Suprapubic skin (tissue), 4 donors: ENCODE measurements around the gene DIPK1A.

Experiments
- CTCF ChIP-seq, 2 donors: fragments of 200-600 bp in 1 of 2; fragments of 450-650 bp in 1 of 2; sonication (generic) in 1 of 2; IDR thresholded peaks; one replicate each; pipeline ENCODE4 v1.5.1; 2016 to 2019; ENCODE audit warnings: antibody characterized with exemption in 2 of 2, mild to moderate bottlenecking in 1 of 2, moderate library complexity in 1 of 2
- EP300 ChIP-seq: sonication (generic); formaldehyde crosslinking; IDR thresholded peaks from one replicate; pipeline ENCODE4 v1.6.1; 2017; ENCODE audit warnings: antibody characterized with exemption
- POLR2A ChIP-seq, 2 donors: fragments of 450-650 bp; IDR thresholded peaks; one replicate each; pipeline ENCODE4 v1.6.1; 2017; ENCODE audit warnings: antibody characterized with exemption in 2 of 2, mild to moderate bottlenecking in 2 of 2, moderate library complexity in 2 of 2
- POLR2AphosphoS5 ChIP-seq, 3 donors: sonication (generic); formaldehyde crosslinking; IDR thresholded peaks; one replicate each; pipeline ENCODE4 v1.6.1; 2017; ENCODE audit warnings: antibody characterized with exemption in 3 of 3

DNA sequence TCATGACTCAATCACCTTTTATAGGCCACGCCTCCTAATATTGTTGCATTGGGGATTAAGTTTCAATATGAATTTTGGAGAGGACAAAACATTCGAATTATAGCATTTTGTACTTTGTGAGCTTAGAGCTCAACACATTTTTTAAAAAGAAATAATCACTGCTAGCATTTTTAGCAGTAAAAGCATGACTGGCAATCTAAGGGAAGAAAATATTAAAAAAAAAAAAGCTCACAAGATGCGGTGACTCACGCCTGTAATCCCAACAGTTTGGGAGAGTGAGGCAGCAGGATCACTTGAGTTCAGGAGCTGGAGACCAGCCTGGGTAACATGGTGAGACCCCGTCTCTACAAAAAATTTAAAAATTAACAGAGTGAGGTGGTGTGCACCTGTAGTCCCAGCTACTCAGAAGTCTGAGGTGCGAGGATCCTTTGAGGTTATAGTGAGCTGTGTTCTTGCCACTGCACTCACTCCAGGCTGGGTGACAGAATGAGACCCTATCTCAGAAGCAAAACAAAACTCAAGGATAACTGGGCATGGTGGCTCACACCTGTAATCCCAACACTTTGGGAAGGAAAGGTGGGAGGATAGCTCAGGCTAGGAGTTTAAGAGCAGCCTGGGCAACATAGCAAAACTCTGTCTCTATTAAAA is 28.8 kb upstream of the DIPK1A start:
- no peak for TF ChIP-seq CTCF (IDR thresholded peaks at IDR 0.05)
- no peak for TF ChIP-seq POLR2A (IDR thresholded peaks at IDR 0.05)
- TF ChIP-seq POLR2AphosphoS5 (IDR thresholded peaks at IDR 0.05): no peak
- TF ChIP-seq EP300: no peak
